CD8-positive, alpha-beta memory T cell (primary cell): Measurements from ENCODE around the gene SPINT4. TPM values are rescaled to one million over a fixed set of nuclear protein-coding genes. Genes with fewer than 3 reads are reported as not detected.
"Not testable (repeated sequence)": the region's sequence is repeated elsewhere in the genome, so short reads cannot be mapped to it uniquely, and the experiment has no call there.

Source experiments
- CTCF ChIA-PET: fragments of 350-600 bp; sonication (Branson Sonifier 250); formaldehyde crosslinking; loops from one replicate; lab custom pipeline; 2021; ENCODE audit warnings: antibody characterized with exemption; lab: Charles Lee
- POLR2A ChIA-PET: fragments of 350-600 bp; sonication (Branson Sonifier 250); formaldehyde crosslinking; loops from one replicate; lab custom pipeline; 2021; ENCODE audit warnings: antibody characterized with exemption; lab: Charles Lee
- DNase-seq, 5 donors: peaks; one replicate each; pipeline versions ENCODE4 v3.0.0 to v3.0.0-alpha.2; 2020 to 2022; ENCODE audit warnings: mixed read lengths in 1 of 5
- H3K27ac ChIP-seq: one replicate; pipeline ENCODE4 v1.7.0; 2013; ENCODE audit warnings: low read depth, mild to moderate bottlenecking, low read length, moderate library complexity
- H3K27me3 ChIP-seq: 2 replicates; pipeline ENCODE4 v1.7.0; 2013; ENCODE audit warnings: low read length, mild to moderate bottlenecking; ENCODE audit not compliant: insufficient read depth, poor library complexity, severe bottlenecking
- H3K36me3 ChIP-seq: 2 replicates; pipeline ENCODE4 v1.7.0; 2013; ENCODE audit warnings: mild to moderate bottlenecking, low read length, moderate library complexity; ENCODE audit not compliant: insufficient read depth
- H3K4me1 ChIP-seq: 2 replicates; pipeline ENCODE4 v1.7.0; 2013; ENCODE audit warnings: mild to moderate bottlenecking, low read length, moderate library complexity; ENCODE audit not compliant: insufficient read depth
- H3K4me3 ChIP-seq: 2 replicates; pipeline ENCODE4 v1.7.0; 2013; ENCODE audit warnings: mild to moderate bottlenecking, low read length
- H3K9me3 ChIP-seq: 2 replicates; pipeline ENCODE4 v1.7.0; 2013; ENCODE audit warnings: mild to moderate bottlenecking, low read length
- H3K27ac Mint-ChIP-seq, 8 donors: one replicate each; pipeline ENCODE4 v1.8.0; 2020 to 2021; ENCODE audit warnings: mixed read lengths in 8 of 8, mild to moderate bottlenecking in 6 of 8, inconsistent platforms in 3 of 8, moderate library complexity in 3 of 8
- H3K27me3 Mint-ChIP-seq, 2 donors: one replicate each; pipeline ENCODE4 v1.8.0; 2020 to 2021; ENCODE audit warnings: mixed read lengths in 2 of 2, mild to moderate bottlenecking in 1 of 2, moderate library complexity in 1 of 2
- H3K36me3 Mint-ChIP-seq, 3 donors: one replicate each; pipeline ENCODE4 v1.8.0; 2020 to 2021; ENCODE audit warnings: mixed read lengths in 3 of 3, inconsistent platforms in 1 of 3, mild to moderate bottlenecking in 1 of 3
- H3K4me1 Mint-ChIP-seq, 3 donors: one replicate each; pipeline ENCODE4 v1.8.0; 2020 to 2021; ENCODE audit warnings: mixed read lengths in 3 of 3, inconsistent platforms in 1 of 3, mild to moderate bottlenecking in 1 of 3
- H3K4me3 Mint-ChIP-seq, 7 donors: one replicate each; pipeline ENCODE4 v1.8.0; 2020 to 2021; ENCODE audit warnings: mixed read lengths in 7 of 7, mild to moderate bottlenecking in 6 of 7, moderate library complexity in 4 of 7, inconsistent platforms in 2 of 7
- H3K9me3 Mint-ChIP-seq, 5 donors: one replicate each; pipeline ENCODE4 v1.8.0; 2020 to 2022; ENCODE audit warnings: mixed read lengths in 5 of 5, mild to moderate bottlenecking in 3 of 5, moderate library complexity in 2 of 5, inconsistent platforms in 1 of 5
- polyA plus RNA-seq: library from polyadenylated mRNA; unstranded; fragments of 300-500 nt; fragmentation: Illumina TruSeq; gene quantifications from one replicate; pipeline ENCODE4 v1.2.3, GENCODE V29; 2021
- total RNA-seq, 2 experiments: library from RNA; stranded (reverse); gene quantifications; one replicate each; pipeline ENCODE4 v1.2.3, GENCODE V29; 2021

The SPINT4 gene
- total and polyA plus RNA-seq, 3 experiments from 2014 or later, result not detected

DNA sequence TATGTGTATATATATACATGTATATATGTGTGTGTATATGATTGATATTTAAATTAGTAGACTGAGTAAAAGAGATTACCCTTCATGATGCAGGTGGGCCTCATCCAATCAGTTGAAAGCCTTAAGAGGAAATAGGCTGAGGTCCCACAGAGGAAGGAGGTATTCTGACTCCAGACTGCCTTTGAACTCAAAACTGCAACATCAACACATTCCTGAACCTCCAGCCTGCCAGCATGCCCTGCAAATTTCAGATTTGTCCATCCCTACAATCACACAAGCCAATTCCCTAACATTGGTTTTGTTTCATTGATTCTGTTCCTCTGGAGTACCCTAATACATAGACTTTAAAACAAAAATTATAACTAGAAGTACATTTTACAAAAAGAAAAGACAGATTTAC lies 22.9 kb downstream of the SPINT4 start:
- ChIA-PET CTCF (no interaction called here), POLR2A (no interaction called here)
- Histone ChIP-seq H3K4me1 (no peaks in the 10 kb centered on the region), H3K9me3 (no peaks in the 10 kb centered on the region), H3K27me3 (no peaks in the 10 kb centered on the region), H3K4me3 (no peak overlapping the region), H3K36me3 (no peaks in the 10 kb centered on the region), H3K27ac (no peak overlapping the region)
- no peak for DNase-seq
- Mint-ChIP-seq H3K4me3 (no peak overlapping the region), H3K27me3 (peaks cover 17 to 38% of the 10 kb centered on the region in 2 donors), H3K9me3 (no peaks in the 10 kb centered on the region), H3K4me1 (no peaks in the 10 kb centered on the region), H3K36me3 (no peaks in the 10 kb centered on the region), H3K27ac (no peak overlapping the region)

DNA sequence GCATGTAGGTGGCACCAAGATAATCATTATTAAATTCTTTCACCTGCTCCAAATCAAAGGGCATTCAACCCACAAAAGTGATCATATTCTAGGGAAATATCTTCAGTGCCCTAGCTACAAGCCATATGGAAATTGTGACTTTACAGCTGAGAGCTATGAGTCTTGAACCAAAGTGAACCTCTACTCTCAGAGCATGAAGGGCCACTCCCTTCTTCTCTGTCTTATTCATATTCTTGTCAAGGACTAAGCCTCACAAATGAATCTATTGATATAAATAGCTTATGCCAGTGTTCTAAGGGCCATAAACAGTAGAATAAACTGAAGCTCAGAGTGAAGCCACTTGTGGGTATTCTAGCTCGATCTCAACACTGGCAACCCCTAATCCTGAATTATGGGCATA lies 29.6 kb downstream of the SPINT4 start:
- CTCF ChIA-PET, result no interaction called here
- Histone ChIP-seq H3K27me3 (peaks cover 4% of the 10 kb centered on the region), H3K36me3 (no peaks in the 10 kb centered on the region), H3K27ac (no peak overlapping the region), H3K4me1 (no peaks in the 10 kb centered on the region), H3K4me3 (no peak overlapping the region), H3K9me3 (no peaks in the 10 kb centered on the region)
- peaks cover 15 to 43% of the 10 kb centered on the region in 2 donors for H3K27me3 Mint-ChIP-seq
- peaks cover 0 to 7% (median 3%) of the 10 kb centered on the region in 5 donors for H3K9me3 Mint-ChIP-seq
- H3K4me1 Mint-ChIP-seq, result no peaks in the 10 kb centered on the region
- no peak for DNase-seq
- POLR2A ChIA-PET, result no interaction called here
- no peak overlapping the region for H3K4me3 Mint-ChIP-seq
- H3K27ac Mint-ChIP-seq, result no peak overlapping the region
- no peaks in the 10 kb centered on the region for H3K36me3 Mint-ChIP-seq

DNA sequence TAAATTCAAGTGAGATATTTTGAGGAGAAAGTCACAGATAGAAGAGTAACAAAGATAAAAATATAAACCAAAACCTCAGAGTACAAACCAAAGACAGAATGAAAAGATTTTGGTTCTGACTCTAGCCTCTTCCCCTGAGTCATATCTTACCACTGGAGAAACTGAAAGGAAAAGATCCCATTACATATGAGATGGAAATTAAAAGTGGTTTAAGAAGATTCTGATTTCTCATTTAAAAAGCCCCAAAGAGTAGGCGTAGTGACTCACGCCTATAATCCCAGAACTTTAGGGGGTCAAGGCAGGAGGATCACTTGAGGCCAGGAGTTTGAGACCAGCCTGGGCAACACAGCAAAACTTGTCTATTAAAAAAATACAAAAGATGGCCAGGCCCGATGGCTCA lies 30.6 kb downstream of the SPINT4 start:
- ChIA-PET POLR2A (no interaction called here), CTCF (no interaction called here)
- Mint-ChIP-seq H3K4me1 (no peaks in the 10 kb centered on the region), H3K27ac (no peak overlapping the region), H3K36me3 (no peaks in the 10 kb centered on the region), H3K4me3 (no peak overlapping the region), H3K27me3 (peaks cover 15 to 34% of the 10 kb centered on the region in 2 donors), H3K9me3 (peaks cover 0 to 7% (median 3%) of the 10 kb centered on the region in 5 donors)
- H3K27ac ChIP-seq, result no peak overlapping the region
- no peaks in the 10 kb centered on the region for H3K4me1 ChIP-seq
- no peak overlapping the region for H3K4me3 ChIP-seq
- no peaks in the 10 kb centered on the region for H3K36me3 ChIP-seq
- H3K9me3 ChIP-seq, result no peaks in the 10 kb centered on the region
- no peak for DNase-seq
- peaks cover 4% of the 10 kb centered on the region for H3K27me3 ChIP-seq

DNA sequence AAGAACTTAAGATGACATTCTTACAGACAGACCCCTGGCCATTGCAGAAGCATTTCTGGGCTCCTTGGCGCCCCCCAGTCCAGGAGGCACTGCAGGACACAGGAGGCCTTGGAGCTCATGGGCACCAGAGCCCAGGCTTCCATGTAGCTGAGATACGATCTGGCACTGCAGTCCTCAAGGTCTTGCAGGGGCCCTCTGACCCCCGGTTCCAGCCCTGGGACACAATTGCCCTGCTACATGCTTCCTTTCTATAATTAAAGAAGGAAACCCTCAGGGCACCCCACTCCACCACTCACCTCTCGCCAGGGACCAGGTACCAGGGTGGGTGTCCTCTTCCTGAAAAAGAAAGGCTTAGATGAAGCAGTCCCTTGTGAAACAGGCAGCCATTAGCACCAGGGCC lies 35.9 kb downstream of the SPINT4 start:
- peaks cover 0 to 7% (median 3%) of the 10 kb centered on the region in 5 donors for H3K9me3 Mint-ChIP-seq
- H3K4me1 Mint-ChIP-seq, result no peaks in the 10 kb centered on the region
- no peak for DNase-seq
- H3K4me3 ChIP-seq, result no peak overlapping the region
- no peak overlapping the region for H3K4me3 Mint-ChIP-seq
- peaks cover 7 to 8% of the 10 kb centered on the region in 2 donors for H3K27me3 Mint-ChIP-seq
- H3K36me3 ChIP-seq, result no peaks in the 10 kb centered on the region
- no peaks in the 10 kb centered on the region for H3K27me3 ChIP-seq
- H3K27ac ChIP-seq, result no peak overlapping the region
- ChIA-PET CTCF (interaction anchor here (1.0 kb wide), 1 partner anchor 13 kb away, joined by 3 read pairs; no protein-coding TSS in a partner anchor), POLR2A (no interaction called here)
- H3K4me1 ChIP-seq, result no peaks in the 10 kb centered on the region
- no peaks in the 10 kb centered on the region for H3K9me3 ChIP-seq
- H3K36me3 Mint-ChIP-seq, result no peaks in the 10 kb centered on the region
- H3K27ac Mint-ChIP-seq, result no peak overlapping the region

DNA sequence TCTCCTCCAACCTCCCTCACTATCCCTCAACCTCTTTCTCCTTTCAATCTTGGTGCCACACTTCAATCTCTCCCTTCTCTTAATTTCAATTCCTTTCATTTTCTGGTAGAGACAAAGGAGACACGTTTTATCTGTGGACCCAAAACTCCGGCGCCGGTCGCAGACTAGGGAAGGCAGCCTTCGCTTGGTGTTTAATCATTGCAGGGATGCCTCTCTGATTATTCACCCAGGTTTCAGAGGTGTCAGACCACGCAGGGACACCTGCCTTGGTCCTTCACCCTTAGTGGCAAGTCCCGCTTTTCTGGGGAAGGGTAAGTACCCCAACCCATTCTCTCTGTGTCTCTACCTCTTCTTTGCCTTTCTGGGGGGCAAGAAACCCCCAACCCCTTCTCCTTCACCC lies 37.8 kb downstream of the SPINT4 start:
- H3K9me3 Mint-ChIP-seq, H3K36me3 Mint-ChIP-seq, H3K27me3 ChIP-seq, DNase-seq, H3K4me1 Mint-ChIP-seq, POLR2A ChIA-PET, H3K9me3 ChIP-seq, CTCF ChIA-PET, H3K27ac ChIP-seq, H3K27me3 Mint-ChIP-seq, H3K27ac Mint-ChIP-seq, H3K4me3 Mint-ChIP-seq, H3K36me3 ChIP-seq, H3K4me3 ChIP-seq, H3K4me1 ChIP-seq: not testable (repeated sequence)

DNA sequence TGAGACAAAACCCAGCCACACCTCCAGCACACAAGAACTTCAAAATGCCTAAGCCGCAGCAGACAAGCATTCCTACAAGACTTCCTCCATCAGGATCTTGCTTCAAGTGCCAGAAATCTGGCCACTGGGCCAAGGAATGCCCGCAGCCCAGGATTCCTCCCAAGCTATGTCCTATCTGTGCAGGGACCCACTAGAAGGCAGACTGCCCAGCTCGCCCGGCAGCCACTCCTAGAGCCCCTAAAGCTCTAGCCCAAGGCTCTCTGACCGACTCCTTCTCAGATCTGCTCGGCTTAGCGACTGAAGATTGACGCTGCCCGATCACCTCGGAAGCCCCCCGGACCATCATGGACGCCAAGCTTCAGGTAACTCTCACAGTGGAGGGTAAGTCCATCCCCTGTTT lies 39.8 kb downstream of the SPINT4 start:
- H3K9me3 ChIP-seq, H3K27ac Mint-ChIP-seq, H3K27me3 ChIP-seq, H3K9me3 Mint-ChIP-seq, H3K27me3 Mint-ChIP-seq, H3K4me1 Mint-ChIP-seq, H3K36me3 Mint-ChIP-seq, H3K4me3 Mint-ChIP-seq, H3K27ac ChIP-seq, POLR2A ChIA-PET, H3K4me1 ChIP-seq, H3K4me3 ChIP-seq, H3K36me3 ChIP-seq, DNase-seq: not testable (repeated sequence)
- CTCF ChIA-PET, result interaction anchor here (1.9 kb wide), 1 partner anchor 9 kb away, joined by 6 read pairs; no protein-coding TSS in a partner anchor

DNA sequence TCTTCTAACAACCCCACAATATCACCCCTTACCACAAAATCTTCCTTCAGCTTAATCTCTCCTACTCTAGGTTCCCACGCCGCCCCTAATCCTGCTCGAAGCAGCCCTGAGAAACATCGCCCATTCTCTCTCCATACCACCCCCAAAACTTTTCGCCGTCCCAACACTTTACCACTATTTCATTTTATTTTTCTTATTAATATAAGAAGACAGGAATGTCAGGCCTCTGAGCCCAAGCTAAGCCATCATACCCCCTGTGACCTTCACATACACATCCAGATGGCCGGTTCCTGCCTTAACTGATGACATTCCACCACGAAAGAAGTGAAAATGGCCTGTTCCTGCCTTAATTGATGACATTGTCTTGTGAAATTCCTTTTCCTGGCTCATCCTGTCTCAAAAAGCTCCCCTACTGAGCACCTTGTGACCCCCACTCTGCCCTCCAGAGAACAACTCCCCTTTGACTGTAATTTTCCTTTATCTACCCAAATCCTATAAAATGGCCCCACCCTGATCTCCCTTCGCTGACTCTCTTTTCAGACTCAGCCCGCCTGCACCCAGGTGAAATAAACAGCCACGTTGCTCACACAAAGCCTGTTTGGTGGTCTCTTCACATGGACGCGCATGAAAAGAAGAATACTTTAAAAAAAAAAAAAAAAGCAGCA lies 42.6 kb downstream of the SPINT4 start:
- H3K9me3 Mint-ChIP-seq, H3K27ac ChIP-seq, H3K27me3 Mint-ChIP-seq, H3K27me3 ChIP-seq, H3K36me3 Mint-ChIP-seq, DNase-seq, H3K4me3 ChIP-seq, POLR2A ChIA-PET, H3K4me3 Mint-ChIP-seq, CTCF ChIA-PET, H3K9me3 ChIP-seq, H3K36me3 ChIP-seq, H3K4me1 Mint-ChIP-seq, H3K4me1 ChIP-seq: not testable (repeated sequence)
- H3K27ac Mint-ChIP-seq, result peak overlapping the region in 1 of 8 donors; percentile 29

DNA sequence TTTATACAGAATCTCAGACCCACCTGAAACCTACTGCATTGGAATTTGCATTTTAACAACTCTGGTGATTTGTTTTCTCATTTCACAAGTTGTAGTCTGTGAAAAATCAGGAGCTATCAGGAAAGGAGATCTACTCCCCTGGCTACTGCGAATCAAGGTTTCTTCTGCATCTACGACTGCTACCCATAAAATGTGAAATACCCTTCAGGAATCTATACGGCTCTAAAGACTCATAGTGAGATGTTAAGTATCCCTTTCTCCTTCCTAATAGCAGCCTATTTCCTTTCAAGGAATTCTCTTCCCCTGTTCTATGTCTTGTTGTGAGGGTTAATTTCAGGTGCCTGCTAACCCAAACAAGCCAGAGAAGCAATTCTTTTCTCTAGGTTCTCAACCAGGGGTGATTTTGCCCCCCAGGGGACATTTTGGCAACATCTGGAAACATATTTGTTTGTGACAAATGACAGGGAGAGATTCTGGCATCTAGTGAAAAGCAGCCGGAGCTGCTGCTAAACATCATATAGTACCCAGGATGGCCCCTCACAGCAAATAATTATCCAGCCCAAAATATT lies 43.2 kb downstream of the SPINT4 start:
- no peaks in the 10 kb centered on the region for H3K27me3 ChIP-seq
- no peaks in the 10 kb centered on the region for H3K36me3 ChIP-seq
- no peaks in the 10 kb centered on the region for H3K36me3 Mint-ChIP-seq
- CTCF ChIA-PET, result no interaction called here
- H3K4me1 Mint-ChIP-seq, result no peaks in the 10 kb centered on the region
- no peaks in the 10 kb centered on the region for H3K9me3 Mint-ChIP-seq
- H3K27ac Mint-ChIP-seq, result peak overlapping the region in 1 of 8 donors; percentile 24
- POLR2A ChIA-PET, result no interaction called here
- no peak overlapping the region for H3K4me3 ChIP-seq
- no peak overlapping the region for H3K4me3 Mint-ChIP-seq
- H3K9me3 ChIP-seq, result no peaks in the 10 kb centered on the region
- no peaks in the 10 kb centered on the region for H3K4me1 ChIP-seq
- DNase-seq, result no peak
- H3K27ac ChIP-seq, result no peak overlapping the region
- peaks cover 4 to 8% of the 10 kb centered on the region in 2 donors for H3K27me3 Mint-ChIP-seq
